ENCODE data around the gene CCDC187. TPM values are rescaled to one million over a fixed set of nuclear protein-coding genes. Genes with fewer than 3 reads are reported as not detected.

The CCDC187 gene
- total RNA-seq, 6 donors from 2014 or later, result 0.17 to 22.3 (median 10.0) TPM

GRCh38 chr9:136252846-136253245 lies 51.0 kb downstream of the CCDC187 start:
- DNase-seq, result peak in 1 of 2 donors; percentile 60
- WGBS, 2 donors, result 81 to 97% methylated on average over 5 to 8 of the region's 10 CpGs
- TF ChIP-seq CTCF (IDR thresholded peaks at IDR 0.05), result no peak
- TF ChIP-seq EP300 (IDR thresholded peaks at IDR 0.05), result no peak
- no peak for TF ChIP-seq POLR2A (IDR thresholded peaks at IDR 0.05)
- no peak for TF ChIP-seq POLR2AphosphoS5 (IDR thresholded peaks at IDR 0.05)
- no peak overlapping the region for H3K4me3 ChIP-seq
- no peaks in the 10 kb centered on the region for H3K4me1 ChIP-seq
- H3K36me3 ChIP-seq, result no peaks in the 10 kb centered on the region
- H3K9me3 ChIP-seq, result no peaks in the 10 kb centered on the region
- no peak for ATAC-seq (ENCODE audit: low FRiP score in 2 of 2)
- no peaks in the 10 kb centered on the region for H3K27me3 ChIP-seq
- H3K27ac ChIP-seq, result no peak overlapping the region

- no peak for TF ChIP-seq EP300 (IDR thresholded peaks at IDR 0.05)
- TF ChIP-seq POLR2A (IDR thresholded peaks at IDR 0.05), result no peak
- no peak for TF ChIP-seq POLR2AphosphoS5 (IDR thresholded peaks at IDR 0.05)
- no peak for TF ChIP-seq CTCF (IDR thresholded peaks at IDR 0.05)
- Histone ChIP-seq H3K27me3 (no peaks in the 10 kb centered on the region), H3K4me3 (no peak overlapping the region), H3K4me1 (no peaks in the 10 kb centered on the region), H3K36me3 (no peaks in the 10 kb centered on the region), H3K27ac (no peak overlapping the region), H3K9me3 (no peaks in the 10 kb centered on the region)
- ATAC-seq (ENCODE audit: low FRiP score in 2 of 2), result no peak
- DNase-seq, result peak in 1 of 2 donors; percentile 77
- 86 to 93% methylated on average over 23 to 27 of the region's 29 CpGs for WGBS, 2 donors
These were observed 51.6 kb downstream of the CCDC187 start for GRCh38 chr9:136252281-136252680.

GRCh38 chr9:136251264-136252115 lies 52.4 kb downstream of the CCDC187 start:
- WGBS, 2 donors, result 85 to 91% methylated on average over 17 to 43 of the region's 50 CpGs
- Histone ChIP-seq H3K9me3 (no peaks in the 10 kb centered on the region), H3K4me3 (no peak overlapping the region), H3K36me3 (no peaks in the 10 kb centered on the region), H3K27me3 (no peaks in the 10 kb centered on the region), H3K27ac (no peak overlapping the region), H3K4me1 (peaks cover 0 to under 1% (median 0%) of the 10 kb centered on the region in 4 donors)
- DNase-seq, result peak in 1 of 2 donors; percentile 75
- no peak for TF ChIP-seq EP300 (IDR thresholded peaks at IDR 0.05)
- no peak for TF ChIP-seq POLR2A (IDR thresholded peaks at IDR 0.05)
- no peak for TF ChIP-seq CTCF (IDR thresholded peaks at IDR 0.05)
- no peak for TF ChIP-seq POLR2AphosphoS5 (IDR thresholded peaks at IDR 0.05)
- ATAC-seq (ENCODE audit: low FRiP score in 2 of 2), result no peak

- peaks cover 0 to 6% (median 1%) of the 10 kb centered on the region in 4 donors for H3K4me1 ChIP-seq
- no peaks in the 10 kb centered on the region for H3K36me3 ChIP-seq
- no peaks in the 10 kb centered on the region for H3K9me3 ChIP-seq
- H3K4me3 ChIP-seq, result no peak overlapping the region
- DNase-seq (peak in 1 of 2 donors; percentile 57), ATAC-seq (ENCODE audit: low FRiP score in 2 of 2) (no peak)
- no peak overlapping the region for H3K27ac ChIP-seq
- H3K27me3 ChIP-seq, result no peaks in the 10 kb centered on the region
- 50 to 80% methylated on average over 5 to 9 of the region's 10 CpGs for WGBS, 2 donors
- TF ChIP-seq POLR2AphosphoS5 (IDR thresholded peaks at IDR 0.05) (no peak), EP300 (IDR thresholded peaks at IDR 0.05) (no peak), CTCF (IDR thresholded peaks at IDR 0.05) (no peak), POLR2A (IDR thresholded peaks at IDR 0.05) (no peak)
These were observed 53.2 kb downstream of the CCDC187 start for GRCh38 chr9:136250676-136251075.

Data from upper lobe of left lung (tissue), 6 donors.